NCI-H2227 (cell line): ENCODE results near the gene OR6J1.
A peak's percentile ranks its signal among the peaks of the same experiment; 100 is the strongest.
"Not testable (repeated sequence)": the region's sequence is repeated elsewhere in the genome, so short reads cannot be mapped to it uniquely, and the experiment has no call there.

Experiments
- DNase-seq: peaks from one replicate; lab custom pipeline; 2025; ENCODE audit not compliant: unreplicated experiment; lab: John Stamatoyannopoulos, UW

OR6J1 gene

DNA sequence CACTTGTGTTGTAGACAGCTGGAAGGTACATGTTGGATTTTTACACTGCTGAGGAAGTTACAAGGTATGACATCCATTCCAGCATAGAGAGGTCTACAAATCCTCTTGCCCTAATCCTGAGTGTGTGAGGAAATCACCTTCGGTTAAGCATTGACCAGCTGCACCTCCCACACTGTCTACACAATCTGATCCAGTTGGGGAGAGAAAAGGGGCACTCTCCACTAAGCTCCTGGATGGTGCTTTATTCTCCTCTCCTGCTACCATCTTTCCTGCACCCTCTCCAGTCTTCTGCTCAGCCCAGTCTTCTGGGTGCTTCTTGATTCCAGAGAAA is at the start of gene OR6J1:
TSS of gene OR6J1 (minus strand) at position 48 of the 331 bp plus-strand sequence. CDS start 9,541 bp downstream, outside the sequence.
- no peak for DNase-seq

GRCh38 chr14:22692194-22692593 is 48.0 kb upstream of the OR6J1 start:
- DNase-seq = no peak

DNA sequence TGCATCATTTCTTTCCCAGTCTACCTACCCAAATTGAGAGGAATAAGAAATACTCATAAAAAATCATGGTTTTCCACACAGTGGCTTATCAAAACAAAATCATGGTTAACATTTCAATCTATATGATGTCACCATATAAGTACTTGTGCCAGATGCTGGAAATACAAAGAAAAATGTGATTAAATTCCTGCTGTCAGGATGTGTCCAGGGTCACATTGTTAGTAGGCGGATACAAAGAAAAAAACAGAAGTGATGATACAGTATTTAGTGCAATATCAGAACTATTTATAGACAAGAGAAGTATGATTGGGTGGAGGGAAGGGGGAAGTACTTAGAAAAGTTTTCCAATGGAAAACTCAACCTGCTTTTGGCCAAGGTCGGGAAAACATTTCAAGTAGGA is 47.0 kb upstream of the OR6J1 start:
- DNase-seq = no peak

DNA sequence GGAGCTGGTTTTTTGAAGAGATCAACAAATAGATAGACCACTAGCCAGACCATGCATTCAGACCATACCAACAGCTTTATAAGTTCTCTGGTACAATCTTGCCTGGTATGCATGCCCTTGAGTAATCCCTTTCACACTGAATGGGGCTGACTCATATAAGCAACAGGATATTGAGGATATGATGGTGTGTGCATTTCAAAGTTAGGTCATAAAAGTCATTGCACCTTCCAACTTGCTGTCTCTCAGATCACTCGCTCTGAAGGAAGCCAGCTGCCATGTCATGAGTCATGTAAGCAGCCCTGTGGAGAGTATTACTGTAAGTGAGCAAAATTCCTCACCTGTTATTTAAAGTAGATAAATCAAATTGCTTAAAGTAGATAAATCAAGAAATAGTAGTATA is 45.0 kb upstream of the OR6J1 start:
- no peak for DNase-seq

GRCh38 chr14:22687969-22688368 is 43.8 kb upstream of the OR6J1 start:
- DNase-seq = not testable (repeated sequence)

DNA sequence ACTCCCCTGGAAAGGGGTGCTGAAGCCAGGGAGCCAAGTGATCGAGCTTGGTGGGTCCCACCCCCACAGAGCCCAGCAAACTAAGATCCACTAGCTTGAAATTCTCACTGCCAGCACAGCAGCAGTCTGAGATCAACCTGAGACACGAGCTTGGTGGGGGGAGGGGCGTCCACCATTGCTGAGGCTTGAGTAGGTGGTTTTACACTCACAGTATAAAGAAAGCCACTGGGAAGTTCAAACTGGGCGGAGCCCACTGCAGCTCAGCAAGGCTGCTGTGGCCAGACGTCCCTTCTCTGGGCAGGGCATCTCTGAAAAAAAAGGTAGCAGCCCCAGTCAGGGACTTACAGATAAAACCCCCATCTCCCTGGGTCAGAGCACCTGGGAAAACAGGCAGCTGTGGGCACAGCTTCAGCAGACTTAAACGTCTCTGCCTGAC is 42.0 kb upstream of the OR6J1 start:
- DNase-seq = peak; percentile 4

DNA sequence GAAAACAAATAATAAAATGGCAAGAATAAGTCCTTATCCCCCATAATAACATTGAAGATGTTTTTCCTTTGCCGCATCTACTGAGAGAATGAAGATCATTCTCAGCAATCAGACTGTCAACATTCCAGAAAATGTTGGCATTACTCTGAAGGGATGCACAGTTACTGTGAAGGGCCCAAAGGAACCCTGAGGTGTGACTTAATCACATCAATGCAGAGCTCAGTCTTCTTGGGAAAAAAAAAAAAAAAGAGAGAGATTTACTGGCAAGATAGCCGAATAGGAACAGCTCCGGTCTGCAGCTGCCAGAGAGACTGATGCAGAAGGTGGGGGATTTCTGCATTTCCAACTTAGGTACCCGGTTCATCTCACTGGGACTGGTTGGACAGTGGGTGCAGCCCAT is 41.3 kb upstream of the OR6J1 start:
- no peak for DNase-seq

DNA sequence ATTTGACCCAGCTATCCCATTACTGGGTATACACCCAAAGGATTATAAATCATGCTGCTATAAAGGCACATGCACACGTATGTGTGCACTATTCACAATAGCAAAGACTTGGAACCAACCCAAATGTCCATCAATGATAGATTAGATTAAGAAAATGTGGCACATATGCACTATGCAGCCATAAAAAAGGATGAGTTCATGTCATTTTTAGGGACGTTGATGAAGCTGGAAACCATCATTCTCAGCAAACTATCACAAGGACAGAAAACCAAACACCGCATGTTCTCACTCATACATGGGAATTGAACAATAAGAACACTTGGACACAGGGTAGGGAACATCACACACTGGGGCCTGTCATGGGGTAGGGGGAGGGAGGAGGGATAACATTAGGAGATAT is 39.3 kb upstream of the OR6J1 start:
- not testable (repeated sequence) for DNase-seq

DNA sequence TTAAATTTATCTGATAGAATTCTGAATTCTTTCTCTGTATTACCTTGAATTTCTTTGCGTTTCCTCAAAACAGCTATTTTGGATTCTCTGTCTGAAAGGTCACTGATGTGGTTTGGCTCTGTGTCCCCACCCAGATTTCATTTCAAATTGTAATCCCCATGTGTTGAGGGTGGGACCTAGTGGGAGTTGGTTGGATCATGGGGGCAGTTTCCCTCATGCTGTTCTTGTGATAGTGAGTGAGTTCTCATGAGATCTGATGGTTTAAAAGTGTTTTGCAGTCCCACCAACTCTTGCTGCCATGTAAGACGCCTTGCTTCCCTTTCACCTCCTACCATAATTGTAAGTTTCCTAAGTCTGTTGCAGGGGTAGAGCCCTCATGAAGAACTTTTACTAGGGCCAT is 34.1 kb upstream of the OR6J1 start:
- no peak for DNase-seq

DNA sequence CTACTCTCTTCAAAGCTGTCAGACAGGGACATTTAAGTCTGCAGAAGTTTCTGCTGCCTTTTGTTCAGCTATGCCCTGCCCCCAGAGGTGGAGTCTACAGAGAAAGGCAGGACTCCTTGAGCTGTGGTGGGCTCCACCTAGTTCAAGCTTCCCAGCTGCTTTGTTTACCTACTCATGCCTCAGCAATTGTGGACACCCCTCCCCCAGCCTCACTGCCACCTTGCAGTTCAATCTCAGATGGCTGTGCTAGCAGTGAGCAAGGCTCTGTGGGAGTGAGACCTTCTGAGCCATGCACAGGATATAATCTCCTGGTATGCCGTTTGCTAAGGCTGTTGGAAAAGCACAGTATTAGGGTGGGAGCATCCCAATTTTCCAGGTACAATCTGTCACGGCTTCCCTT is 33.4 kb upstream of the OR6J1 start:
- DNase-seq = not testable (repeated sequence)

DNA sequence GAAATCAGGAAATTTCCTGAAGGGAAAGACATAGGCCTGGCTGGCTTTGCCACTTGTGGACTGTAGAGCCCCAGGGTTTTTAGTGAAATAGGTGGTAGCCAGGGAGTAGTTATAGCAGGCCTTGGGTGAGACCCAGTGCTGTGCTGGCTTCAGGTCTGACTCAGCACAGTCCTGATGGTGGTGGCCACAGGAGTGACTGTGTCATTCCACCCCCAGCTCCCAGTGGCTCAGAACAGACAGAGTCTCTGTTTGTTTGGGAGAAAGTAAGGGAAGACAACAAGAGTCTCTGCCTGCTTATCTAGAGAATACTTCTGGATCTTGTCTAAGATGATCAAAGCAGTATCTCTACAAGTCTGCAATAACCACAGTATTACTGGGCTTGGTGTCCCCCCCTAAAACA is 27.5 kb upstream of the OR6J1 start:
- no peak for DNase-seq

DNA sequence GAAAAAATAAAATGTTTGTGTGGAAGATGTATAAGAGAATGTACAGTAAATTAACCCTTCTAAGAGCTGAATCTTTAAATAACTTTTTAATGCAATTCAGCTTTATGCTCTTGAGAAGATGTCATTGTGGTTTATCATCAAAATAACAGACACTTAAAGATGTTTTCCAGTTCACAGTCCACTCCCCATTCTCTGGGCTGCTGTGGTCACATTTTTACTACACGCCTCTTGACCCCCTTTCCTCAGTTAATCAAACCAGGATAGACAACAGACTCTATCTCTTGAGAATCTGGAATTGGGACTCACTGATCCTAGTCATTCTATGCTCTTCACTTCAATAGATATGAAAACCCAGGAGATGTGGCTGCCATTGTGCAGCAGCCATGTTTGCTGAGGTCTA is 24.7 kb upstream of the OR6J1 start:
- no peak for DNase-seq

DNA sequence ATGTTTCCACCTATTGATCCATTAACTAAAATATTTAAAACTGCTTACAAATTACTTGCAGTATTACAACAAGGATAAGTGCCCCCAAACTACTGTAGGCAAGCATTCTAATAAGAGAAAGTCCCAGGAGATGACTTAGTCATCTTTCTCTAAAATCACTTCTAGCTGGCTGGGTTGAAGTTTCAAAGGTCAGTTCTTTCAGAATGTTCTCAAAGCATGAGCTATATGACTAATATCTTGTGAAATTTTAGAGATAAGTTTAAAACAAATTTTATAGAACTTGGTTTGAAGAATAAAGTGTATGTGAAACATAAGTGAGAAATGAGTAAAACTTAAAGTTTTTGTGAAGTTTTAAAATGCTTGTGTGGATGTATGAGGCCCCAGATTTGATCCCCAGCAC is 24.3 kb upstream of the OR6J1 start:
- no peak for DNase-seq

- DNase-seq = no peak
Observed at GRCh38 chr14:22667881-22668280, 23.7 kb upstream of the OR6J1 start.

- no peak for DNase-seq
Observed at GRCh38 chr14:22666203-22666893, 22.2 kb upstream of the OR6J1 start.

DNA sequence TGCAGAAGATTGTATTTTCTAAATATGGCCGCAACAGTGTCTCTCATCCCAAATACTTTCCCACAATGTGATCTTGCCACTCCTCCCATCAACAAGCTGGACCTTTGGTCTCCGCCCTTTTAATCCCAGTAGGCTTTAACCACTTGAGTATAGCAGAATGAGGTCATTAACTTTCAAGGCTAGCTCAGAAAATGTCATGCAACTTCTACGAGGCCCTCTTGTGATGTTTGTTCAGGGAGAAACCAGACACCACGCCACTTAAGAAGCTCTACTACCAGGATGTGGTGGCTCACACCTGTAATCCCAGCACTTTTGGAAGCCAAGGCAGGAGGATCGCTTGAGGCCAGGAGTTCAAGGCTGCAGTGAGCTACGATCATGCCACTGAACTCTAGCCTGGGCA is 20.1 kb upstream of the OR6J1 start:
- no peak for DNase-seq

DNA sequence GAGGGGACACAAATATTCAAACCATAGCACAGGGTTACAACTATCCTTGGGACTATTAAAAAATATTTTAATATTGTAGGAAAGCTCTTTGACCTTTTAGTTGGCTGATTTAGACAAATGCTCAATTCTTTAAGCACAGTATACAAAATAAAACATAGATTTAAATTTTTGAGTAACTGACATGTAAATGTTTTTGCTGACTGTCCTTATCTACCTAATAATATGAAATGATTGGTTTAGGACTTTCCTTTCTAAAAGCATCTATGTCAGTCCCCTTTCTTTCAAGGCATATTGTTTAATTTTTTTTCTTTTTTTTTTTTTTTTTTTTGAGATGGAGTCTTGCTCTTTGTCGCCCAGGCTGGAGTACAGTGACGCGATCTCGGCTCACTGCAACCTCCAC is 16.5 kb upstream of the OR6J1 start:
- DNase-seq = no peak

DNA sequence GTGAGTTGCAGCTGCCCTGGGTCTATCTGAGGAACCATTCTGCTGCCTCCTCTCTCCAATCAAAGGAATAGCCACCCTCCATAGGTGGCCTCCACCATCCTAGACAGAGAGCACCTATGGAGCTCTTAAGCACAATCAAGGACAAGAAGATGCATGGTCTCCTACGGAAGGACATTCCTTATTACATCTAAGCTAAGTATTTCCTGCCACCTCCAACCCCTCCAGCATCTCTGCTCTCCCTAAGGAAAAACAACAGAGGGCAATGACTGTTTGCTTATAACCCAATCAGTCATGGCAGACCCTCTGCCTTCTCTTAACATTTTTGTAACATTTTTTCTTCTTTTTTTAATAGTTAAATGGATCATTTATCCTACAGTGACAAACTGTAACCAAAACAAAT is 14.8 kb upstream of the OR6J1 start:
- no peak for DNase-seq

GRCh38 chr14:22657861-22658260 is 13.7 kb upstream of the OR6J1 start:
- no peak for DNase-seq

GRCh38 chr14:22656945-22657731 is 13.0 kb upstream of the OR6J1 start:
- DNase-seq = no peak

- no peak for DNase-seq
Observed at GRCh38 chr14:22656226-22656625, 12.1 kb upstream of the OR6J1 start.

DNA sequence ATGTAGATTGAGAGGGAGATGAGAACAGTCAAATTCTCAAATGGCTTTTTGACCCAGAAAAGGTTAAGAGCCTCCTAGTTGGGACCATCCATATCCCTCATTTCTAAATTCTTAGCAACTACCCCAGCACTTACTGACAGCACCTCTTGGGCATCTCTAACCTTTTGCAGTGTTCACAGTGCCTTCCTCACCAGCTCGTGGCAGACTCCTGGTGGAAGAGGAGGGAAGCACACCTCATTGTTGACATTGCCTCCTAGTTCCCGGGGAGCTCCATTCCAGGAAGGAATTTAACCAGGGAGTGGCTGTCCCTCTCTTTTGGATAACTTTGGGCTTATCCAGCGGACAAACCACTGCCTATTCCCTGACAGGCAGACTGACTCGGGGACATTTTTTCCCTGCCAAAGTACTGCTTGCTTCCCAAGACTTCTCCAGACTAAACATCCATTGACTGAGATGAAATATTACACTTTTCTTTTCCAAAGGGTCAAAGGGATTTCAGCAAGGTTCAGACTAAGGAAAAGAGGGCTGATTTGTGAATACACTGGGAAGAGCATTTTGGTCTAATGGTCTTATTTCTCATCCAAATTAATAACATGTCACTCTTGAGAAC is 9.0 kb upstream of the OR6J1 start:
- peak; percentile 79 for DNase-seq
